GM23338 (cell line): Measurements from ENCODE around the gene LUZP2. TPM values are rescaled to one million over a fixed set of nuclear protein-coding genes. Genes with fewer than 3 reads are reported as not detected.

ENCODE experiments used
- ATAC-seq: fragments of 200-7000 bp; cut with Tn5 transposase; 3 replicates; pipeline ENCODE4 v1.9.1; 2020
- DNase-seq: peaks from one replicate; pipeline ENCODE4 v3.0.0-alpha.2; 2015; ENCODE audit warnings: low spot score
- H2AFZ ChIP-seq: fragments of 200-600 bp; sonication (generic); 2 replicates; pipeline ENCODE4 v1.8.0; 2016; ENCODE audit warnings: antibody characterized with exemption, mild to moderate bottlenecking, moderate library complexity
- H3F3A ChIP-seq: fragments of 200-600 bp; sonication (generic); replicated peaks from 2 replicates; pipeline ENCODE4 v1.8.0; 2017; ENCODE audit warnings: antibody characterized with exemption, mixed run types, low read depth
- H3K27ac ChIP-seq: fragments of 200-600 bp; sonication (generic); 2 replicates; pipeline ENCODE4 v1.6.1; 2016; ENCODE audit warnings: low read depth
- H3K27me3 ChIP-seq: fragments of 200-600 bp; sonication (generic); 2 replicates; pipeline ENCODE4 v1.8.0; 2016; ENCODE audit warnings: mild to moderate bottlenecking, mixed run types, moderate library complexity; ENCODE audit not compliant: insufficient read depth
- H3K36me3 ChIP-seq: fragments of 200-600 bp; sonication (generic); 2 replicates; pipeline ENCODE4 v1.8.0; 2016; ENCODE audit warnings: mild to moderate bottlenecking; ENCODE audit not compliant: insufficient read depth
- H3K4me1 ChIP-seq: fragments of 200-600 bp; sonication (generic); 2 replicates; pipeline ENCODE4 v1.8.0; 2016; ENCODE audit warnings: mild to moderate bottlenecking, moderate library complexity; ENCODE audit not compliant: insufficient read depth
- H3K4me2 ChIP-seq: fragments of 200-600 bp; sonication (generic); 2 replicates; pipeline ENCODE4 v1.7.1; 2017; ENCODE audit warnings: mixed run types
- H3K4me3 ChIP-seq: fragments of 200-600 bp; sonication (generic); 2 replicates; pipeline ENCODE4 v1.6.1; 2016; ENCODE audit warnings: mixed run types
- H3K79me2 ChIP-seq: fragments of 200-600 bp; sonication (generic); replicated peaks from 2 replicates; pipeline ENCODE4 v1.8.0; 2017; ENCODE audit warnings: mild to moderate bottlenecking; ENCODE audit not compliant: insufficient read depth
- H3K9me2 ChIP-seq: fragments of 200-600 bp; sonication (generic); 2 replicates; pipeline ENCODE4 v1.8.0; 2017; ENCODE audit not compliant: insufficient read depth
- H4K20me1 ChIP-seq: fragments of 200-600 bp; sonication (generic); replicated peaks from 2 replicates; pipeline ENCODE4 v1.8.0; 2017; ENCODE audit warnings: mild to moderate bottlenecking; ENCODE audit not compliant: insufficient read depth
- H3K27ac Mint-ChIP-seq: 2 replicates; pipeline ENCODE4 v1.8.0; 2020; ENCODE audit warnings: inconsistent platforms, mild to moderate bottlenecking, moderate library complexity, mixed read lengths
- H3K27me3 Mint-ChIP-seq: 3 replicates; pipeline ENCODE4 v1.8.0; 2022; ENCODE audit warnings: low read depth, mild to moderate bottlenecking, moderate library complexity, mixed read lengths, inconsistent platforms; ENCODE audit not compliant: insufficient read depth, poor library complexity
- H3K36me3 Mint-ChIP-seq: 3 replicates; pipeline ENCODE4 v1.8.0; 2021; ENCODE audit warnings: low read depth, mild to moderate bottlenecking, inconsistent platforms, moderate library complexity, mixed read lengths
- H3K4me1 Mint-ChIP-seq: 3 replicates; pipeline ENCODE4 v1.8.0; 2020; ENCODE audit warnings: mild to moderate bottlenecking, inconsistent platforms, mixed read lengths
- H3K4me3 Mint-ChIP-seq: 3 replicates; pipeline ENCODE4 v1.8.0; 2021; ENCODE audit warnings: moderate library complexity, mild to moderate bottlenecking, inconsistent platforms, mixed read lengths
- H3K9me3 Mint-ChIP-seq: 3 replicates; pipeline ENCODE4 v1.8.0; 2020; ENCODE audit warnings: moderate library complexity, mild to moderate bottlenecking, inconsistent platforms, mixed read lengths
- CREB1 ChIP-seq: fragments of 250-450 bp; sonication (Bioruptor Pico); IDR thresholded peaks from 2 replicates; pipeline ENCODE4 v1.5.0; 2020; ENCODE audit warnings: low read depth, mild to moderate bottlenecking, moderate library complexity
- EZH2 ChIP-seq: fragments of 200-600 bp; sonication (generic); IDR thresholded peaks from one replicate; pipeline ENCODE4 v1.8.0; 2017; ENCODE audit warnings: antibody characterized with exemption, mild to moderate bottlenecking, low read depth; ENCODE audit not compliant: unreplicated experiment
- JUNB ChIP-seq: IDR thresholded peaks from one replicate; pipeline ENCODE4 v1.6.1; 2016; ENCODE audit warnings: antibody characterized with exemption; ENCODE audit not compliant: unreplicated experiment
- NANOG ChIP-seq: IDR thresholded peaks from 2 replicates; pipeline ENCODE4 v1.6.1; 2016; ENCODE audit warnings: antibody characterized with exemption, borderline replicate concordance
- REST ChIP-seq: IDR thresholded peaks from one replicate; pipeline ENCODE4 v1.6.1; 2018; ENCODE audit warnings: antibody characterized with exemption; ENCODE audit not compliant: unreplicated experiment
- STAT1 ChIP-seq: IDR thresholded peaks from one replicate; pipeline ENCODE4 v1.6.1; 2016; ENCODE audit warnings: antibody characterized with exemption; ENCODE audit not compliant: unreplicated experiment
- ZNF114 ChIP-seq: fragments of 250-450 bp; sonication (Bioruptor Pico); IDR thresholded peaks from 2 replicates; pipeline ENCODE4 v1.5.0; 2020; ENCODE audit warnings: mild to moderate bottlenecking, moderate library complexity
- ZNF331 ChIP-seq: fragments of 250-450 bp; sonication (Bioruptor Pico); IDR thresholded peaks from 2 replicates; pipeline ENCODE4 v1.5.0; 2020; ENCODE audit warnings: low read depth, mild to moderate bottlenecking, moderate library complexity
- polyA plus RNA-seq: library from polyadenylated mRNA; unstranded; fragments of >200 nt; fragmentation: Nextera tagmentation; extraction: Ambion mirVana; gene quantifications from 2 replicates; pipeline ENCODE4 v1.2.1, GENCODE V29; 2016
- small RNA-seq: library from RNA; depleted of rRNA; stranded (forward); fragments of <200 nt; gene quantifications from one replicate; pipeline ENCODE3, GENCODE V24; 2014; ENCODE audit warnings: low replicate concordance
- total RNA-seq: library from RNA; depleted of rRNA; stranded (reverse); fragments of >200 nt; shearing (Covaris generic); gene quantifications from 2 replicates; pipeline ENCODE4 v1.2.3, GENCODE V29; 2014
- TF ChIP-seq, protein P1 (sequence below), 2 experiments: fragments of 200-600 bp in 1 of 2; sonication (generic) in 1 of 2; conservative IDR thresholded peaks; 2 replicates each; pipeline versions ENCODE4 v1.5.1 to v1.6.1; 2016 to 2017; ENCODE audit warnings: antibody characterized with exemption in 2 of 2, low read depth in 2 of 2, mild to moderate bottlenecking in 2 of 2, moderate library complexity in 1 of 2
- TF ChIP-seq, protein P2 (sequence below): IDR thresholded peaks from 2 replicates; pipeline ENCODE4 v1.6.1; 2016; ENCODE audit warnings: antibody characterized with exemption

The LUZP2 gene
- total and polyA plus RNA-seq, 2 experiments from 2014 or later: 2.0 to 9.2 TPM

DNA sequence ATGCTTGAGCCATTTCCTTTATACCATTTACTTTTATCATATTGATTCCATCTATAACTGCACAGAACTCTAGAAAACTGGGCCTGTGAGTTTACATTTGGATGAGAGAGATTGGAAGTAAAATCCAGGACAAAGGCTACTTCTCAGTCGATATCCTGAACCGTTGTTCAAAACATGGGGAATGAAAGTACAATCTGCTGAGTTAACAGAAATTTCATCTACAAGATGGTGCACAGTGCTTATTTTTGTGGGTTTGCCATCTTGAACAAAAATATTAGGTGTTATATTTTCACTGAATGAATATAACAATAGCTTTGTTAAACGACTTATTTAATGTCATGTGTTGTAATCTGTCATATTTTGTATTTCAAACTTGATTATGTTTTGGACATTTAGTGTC is 622.6 kb downstream of the LUZP2 start:
- no peak for ATAC-seq
- no peaks in the 10 kb centered on the region for H3K36me3 Mint-ChIP-seq
- Histone ChIP-seq H4K20me1 (no peaks in the 10 kb centered on the region), H3K4me2 (no peak overlapping the region), H3K36me3 (no peaks in the 10 kb centered on the region), H3K27me3 (no peaks in the 10 kb centered on the region), H2AFZ (no peak overlapping the region), H3F3A (no peaks in the 10 kb centered on the region), H3K9me2 (no peaks in the 10 kb centered on the region; the same call in 1 of the 2 replicates), H3K27ac (no peak overlapping the region), H3K4me3 (no peak overlapping the region), H3K4me1 (no peaks in the 10 kb centered on the region), H3K79me2 (no peaks in the 10 kb centered on the region)
- no peak for TF ChIP-seq NANOG
- no peak for TF ChIP-seq EZH2
- no peak for TF ChIP-seq STAT1
- no peak for TF ChIP-seq REST
- TF ChIP-seq, protein P1, sequence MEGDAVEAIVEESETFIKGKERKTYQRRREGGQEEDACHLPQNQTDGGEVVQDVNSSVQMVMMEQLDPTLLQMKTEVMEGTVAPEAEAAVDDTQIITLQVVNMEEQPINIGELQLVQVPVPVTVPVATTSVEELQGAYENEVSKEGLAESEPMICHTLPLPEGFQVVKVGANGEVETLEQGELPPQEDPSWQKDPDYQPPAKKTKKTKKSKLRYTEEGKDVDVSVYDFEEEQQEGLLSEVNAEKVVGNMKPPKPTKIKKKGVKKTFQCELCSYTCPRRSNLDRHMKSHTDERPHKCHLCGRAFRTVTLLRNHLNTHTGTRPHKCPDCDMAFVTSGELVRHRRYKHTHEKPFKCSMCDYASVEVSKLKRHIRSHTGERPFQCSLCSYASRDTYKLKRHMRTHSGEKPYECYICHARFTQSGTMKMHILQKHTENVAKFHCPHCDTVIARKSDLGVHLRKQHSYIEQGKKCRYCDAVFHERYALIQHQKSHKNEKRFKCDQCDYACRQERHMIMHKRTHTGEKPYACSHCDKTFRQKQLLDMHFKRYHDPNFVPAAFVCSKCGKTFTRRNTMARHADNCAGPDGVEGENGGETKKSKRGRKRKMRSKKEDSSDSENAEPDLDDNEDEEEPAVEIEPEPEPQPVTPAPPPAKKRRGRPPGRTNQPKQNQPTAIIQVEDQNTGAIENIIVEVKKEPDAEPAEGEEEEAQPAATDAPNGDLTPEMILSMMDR (conservative IDR thresholded peaks at IDR 0.05; ENCODE audit: low read depth in 2 of 2): no peak
- no peak for TF ChIP-seq ZNF114 (CRISPR knock-in tag)
- TF ChIP-seq JUNB: no peak
- TF ChIP-seq ZNF331 (CRISPR knock-in tag): no peak
- TF ChIP-seq CREB1: no peak
- TF ChIP-seq, protein P2, sequence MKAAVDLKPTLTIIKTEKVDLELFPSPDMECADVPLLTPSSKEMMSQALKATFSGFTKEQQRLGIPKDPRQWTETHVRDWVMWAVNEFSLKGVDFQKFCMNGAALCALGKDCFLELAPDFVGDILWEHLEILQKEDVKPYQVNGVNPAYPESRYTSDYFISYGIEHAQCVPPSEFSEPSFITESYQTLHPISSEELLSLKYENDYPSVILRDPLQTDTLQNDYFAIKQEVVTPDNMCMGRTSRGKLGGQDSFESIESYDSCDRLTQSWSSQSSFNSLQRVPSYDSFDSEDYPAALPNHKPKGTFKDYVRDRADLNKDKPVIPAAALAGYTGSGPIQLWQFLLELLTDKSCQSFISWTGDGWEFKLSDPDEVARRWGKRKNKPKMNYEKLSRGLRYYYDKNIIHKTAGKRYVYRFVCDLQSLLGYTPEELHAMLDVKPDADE: no peak
- H3K4me3 Mint-ChIP-seq: no peak overlapping the region
- H3K4me1 Mint-ChIP-seq: no peaks in the 10 kb centered on the region
- no peak for DNase-seq
- H3K27ac Mint-ChIP-seq: no peak overlapping the region
- H3K27me3 Mint-ChIP-seq: peaks cover 2% of the 10 kb centered on the region
- H3K9me3 Mint-ChIP-seq: no peaks in the 10 kb centered on the region

Small RNA genes lying within 50 kb of the gene (small RNA-seq; reads per million reads assigned to genes)
- not detected for gene RF00019
